H1 (cell line): Measurements from ENCODE around the gene C3orf20. TPM values are rescaled to one million over a fixed set of nuclear protein-coding genes. Genes with fewer than 3 reads are reported as not detected.

Experiments
- CBX8 ChIP-seq: fragments of 300-800, 300-1000 bp; sonication (generic); IDR thresholded peaks from 2 replicates; pipeline ENCODE4 v1.7.1; 2016; ENCODE audit warnings: low read depth, low read length, borderline replicate concordance
- polyA plus RNA-seq, 7 experiments: library from polyadenylated mRNA; depleted of rRNA in 3 of 7; stranded (reverse) in 5 of 7; unstranded in 2 of 7; fragments of >200 nt in 5 of 7; fragments of 200-250 nt in 2 of 7; gene quantifications; 1 replicate in 5 of 7; 2 replicates in 1 of 7; 4 replicates in 1 of 7; pipeline versions ENCODE4 v1.2.1 to v1.2.3, GENCODE V29; 2011 to 2013; ENCODE audit warnings: missing spikeins in 2 of 7, mixed read lengths in 2 of 7
- total RNA-seq: library from RNA; stranded (reverse); fragmentation: NEBNext Ultra II Directional; extraction: Animal tissue kit (Norgen Biotek cat#: 25700); gene quantifications from 2 replicates; pipeline ENCODE4 v1.2.1, GENCODE V29; 2021

Gene C3orf20
- total and polyA plus RNA-seq, 2 of the 8 experiments (the other 6 are each of a cell fraction or from before 2014, with no cell fraction given), result not detected

- no peak for TF ChIP-seq CBX8
These were observed 31.2 kb downstream of the C3orf20 start (continued) for GRCh38 chr3:14706096-14706495.
